Left ventricle myocardium inferior (tissue), 1 donor: ENCODE results near the gene KPNB1. TPM values are rescaled to one million over a fixed set of nuclear protein-coding genes. Genes with fewer than 3 reads are reported as not detected.

Experiments
- DNase-seq: peaks from one replicate; pipeline ENCODE4 v3.0.0-alpha.2; 2020
- H3K27ac ChIP-seq: fragments of 200-600 bp; replicated peaks from 2 replicates; pipeline ENCODE4 v1.8.0; 2021
- H3K27me3 ChIP-seq: fragments of 200-600 bp; 2 replicates; pipeline ENCODE4 v1.8.0; 2021; ENCODE audit warnings: low read depth
- H3K36me3 ChIP-seq: fragments of 200-600 bp; 2 replicates; pipeline ENCODE4 v1.8.0; 2021
- H3K4me1 ChIP-seq: fragments of 200-600 bp; 2 replicates; pipeline ENCODE4 v1.8.0; 2021
- H3K4me3 ChIP-seq: fragments of 200-600 bp; 2 replicates; pipeline ENCODE4 v1.8.0; 2021; ENCODE audit warnings: mild to moderate bottlenecking, moderate library complexity
- H3K9me3 ChIP-seq: fragments of 200-600 bp; replicated peaks from 2 replicates; pipeline ENCODE4 v1.8.0; 2021
- intact Hi-C: fragments of 100-400 bp; cut with micrococcal nuclease; formaldehyde crosslinking; loops from one replicate; pipeline ENCODE4 v1.11.0; 2022
- long read RNA-seq: library from polyadenylated mRNA; unstranded; transcript quantifications from one replicate; pipeline ENCODE4 v2.0.0, GENCODE V29; 2021
- total RNA-seq: library from RNA; stranded (reverse); fragmentation: NEBNext Ultra II Directional; extraction: Animal tissue kit (Norgen Biotek cat#: 25700); gene quantifications from one replicate; pipeline ENCODE4 v1.2.1, GENCODE V29; 2021
- TF ChIP-seq, protein P1 (sequence below): fragments of 200-600 bp; IDR thresholded peaks from 2 replicates; pipeline ENCODE4 v1.8.0; 2021; ENCODE audit warnings: antibody characterized with exemption, mild to moderate bottlenecking, borderline replicate concordance
- donor health status: DM: no; HTN: yes; CAD: no; lungs with severe emphysema.

Gene KPNB1
- total RNA-seq = 173 TPM
- long read RNA-seq, full-length matches to known transcripts = 56 of 75 reads
- long read RNA-seq, partial matches to known transcripts = 12 of 75 reads
- long read RNA-seq, other reads (novel, unspliced or antisense) = 7 of 75 reads

DNA sequence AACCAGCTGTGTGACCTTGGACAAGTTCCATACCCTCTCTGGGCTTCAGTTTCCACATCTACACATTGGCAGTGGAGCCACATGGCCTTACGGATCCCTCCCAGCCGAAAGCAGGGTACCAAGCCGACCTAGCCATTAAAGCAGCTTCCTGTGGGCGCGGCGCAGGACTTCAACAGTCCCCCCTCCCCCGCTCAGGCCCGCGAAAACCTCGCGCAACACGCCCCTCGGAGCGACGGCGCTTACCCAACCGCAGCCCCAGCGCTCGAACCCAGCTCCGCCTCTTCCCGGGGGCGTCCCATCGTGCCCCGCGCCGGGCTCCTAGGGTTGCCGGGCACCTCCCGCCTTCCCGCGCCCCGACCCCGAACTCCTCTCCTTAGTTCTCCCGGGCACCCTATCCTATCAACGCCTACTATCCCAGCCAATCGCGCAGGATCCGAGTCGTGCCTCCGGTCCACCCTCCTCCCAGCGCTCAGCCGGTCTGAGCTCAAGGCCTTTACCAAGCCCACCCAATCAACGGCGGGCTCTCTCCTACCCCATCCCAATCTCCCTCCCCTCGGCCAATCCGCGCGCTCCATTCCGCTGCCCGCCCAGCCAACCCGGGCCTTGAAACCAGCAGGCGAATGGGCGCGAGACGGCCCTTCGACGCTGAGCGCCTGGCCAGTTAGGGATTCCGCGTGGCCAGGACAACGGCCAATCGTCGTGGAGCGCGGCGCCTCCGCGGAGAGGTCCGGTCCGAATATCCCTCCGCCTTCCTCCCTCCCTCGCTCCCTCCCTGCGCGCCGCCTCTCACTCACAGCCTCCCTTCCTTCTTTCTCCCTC lies at the start of gene KPNB1:
Gene KPNB1 (plus strand): TSS at position 767 of the 819 bp plus-strand sequence. CDS start 326 bp downstream, outside the sequence.
- DNase-seq = peak; percentile 100
- intact Hi-C loops = no loop called here
- H3K36me3 ChIP-seq = peaks cover 31% of the 10 kb centered on the region
- H3K27me3 ChIP-seq = no peaks in the 10 kb centered on the region
- H3K4me3 ChIP-seq = peak within 1 kb of the TSS; percentile 97
- no peaks in the 10 kb centered on the region for H3K9me3 ChIP-seq
- TF ChIP-seq, protein P1, sequence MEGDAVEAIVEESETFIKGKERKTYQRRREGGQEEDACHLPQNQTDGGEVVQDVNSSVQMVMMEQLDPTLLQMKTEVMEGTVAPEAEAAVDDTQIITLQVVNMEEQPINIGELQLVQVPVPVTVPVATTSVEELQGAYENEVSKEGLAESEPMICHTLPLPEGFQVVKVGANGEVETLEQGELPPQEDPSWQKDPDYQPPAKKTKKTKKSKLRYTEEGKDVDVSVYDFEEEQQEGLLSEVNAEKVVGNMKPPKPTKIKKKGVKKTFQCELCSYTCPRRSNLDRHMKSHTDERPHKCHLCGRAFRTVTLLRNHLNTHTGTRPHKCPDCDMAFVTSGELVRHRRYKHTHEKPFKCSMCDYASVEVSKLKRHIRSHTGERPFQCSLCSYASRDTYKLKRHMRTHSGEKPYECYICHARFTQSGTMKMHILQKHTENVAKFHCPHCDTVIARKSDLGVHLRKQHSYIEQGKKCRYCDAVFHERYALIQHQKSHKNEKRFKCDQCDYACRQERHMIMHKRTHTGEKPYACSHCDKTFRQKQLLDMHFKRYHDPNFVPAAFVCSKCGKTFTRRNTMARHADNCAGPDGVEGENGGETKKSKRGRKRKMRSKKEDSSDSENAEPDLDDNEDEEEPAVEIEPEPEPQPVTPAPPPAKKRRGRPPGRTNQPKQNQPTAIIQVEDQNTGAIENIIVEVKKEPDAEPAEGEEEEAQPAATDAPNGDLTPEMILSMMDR = no peak
- peaks cover 55% of the 10 kb centered on the region for H3K4me1 ChIP-seq
- peak within 1 kb of the TSS; percentile 97 for H3K27ac ChIP-seq

DNA sequence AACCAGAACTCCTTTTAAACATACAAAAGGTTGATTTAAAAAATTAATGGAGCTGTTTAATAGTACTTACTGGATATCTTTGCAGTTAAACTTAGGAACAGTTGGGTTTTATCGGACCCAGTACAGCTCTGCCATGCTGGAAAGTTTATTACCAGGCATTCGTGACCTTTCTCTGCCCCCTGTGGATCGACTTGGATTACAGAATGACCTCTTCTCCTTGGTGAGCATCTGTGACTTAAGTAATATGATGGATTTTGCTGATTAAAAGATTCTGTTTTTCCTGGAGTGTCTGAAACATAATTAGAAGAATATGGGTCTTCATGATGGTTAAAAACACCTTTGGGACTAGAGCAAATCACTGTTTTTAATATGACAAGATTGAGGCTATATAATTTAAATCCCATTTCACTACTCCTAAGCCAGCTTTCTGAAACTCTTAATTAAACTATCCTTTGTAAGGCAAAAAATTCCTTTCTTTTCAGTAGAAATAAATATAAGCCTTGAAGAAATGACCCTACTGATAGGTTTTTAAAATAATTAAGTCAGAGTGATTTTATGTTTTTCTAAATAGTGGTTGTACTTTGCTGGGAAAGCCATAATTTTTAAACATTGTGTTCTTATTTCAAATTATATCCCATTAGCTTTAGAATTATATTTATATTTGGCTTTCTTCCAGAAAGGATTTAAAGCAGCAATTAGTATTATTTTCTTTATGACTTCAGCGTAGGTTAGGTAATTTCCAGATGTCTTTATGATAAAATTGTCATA lies 45.7 kb upstream of the KPNB1 start:
- H3K27ac ChIP-seq = peak overlapping the region; percentile 77
- TF ChIP-seq, protein P1 = no peak
- DNase-seq = no peak
- intact Hi-C loops = no loop called here
- peaks cover 32% of the 10 kb centered on the region for H3K4me1 ChIP-seq
- H3K27me3 ChIP-seq = no peaks in the 10 kb centered on the region
- no peaks in the 10 kb centered on the region for H3K9me3 ChIP-seq
- peaks cover 86% of the 10 kb centered on the region for H3K36me3 ChIP-seq
- H3K4me3 ChIP-seq = no peak overlapping the region

DNA sequence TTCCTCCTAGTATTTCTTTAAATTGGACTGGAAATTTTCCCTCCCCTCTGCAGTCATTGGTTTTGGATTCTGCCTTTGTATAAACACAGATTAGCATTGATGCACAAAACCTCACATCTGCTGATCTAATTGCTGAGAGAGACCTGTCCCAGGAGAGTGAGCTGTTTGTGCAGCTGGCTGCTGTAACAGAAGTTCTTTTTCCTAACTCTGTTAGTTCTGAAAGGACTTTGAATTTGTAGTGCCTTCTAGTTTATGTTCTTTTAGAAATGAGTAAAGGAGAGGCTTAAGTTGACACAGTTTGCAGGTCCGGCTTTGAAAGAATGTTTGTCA lies 45.2 kb upstream of the KPNB1 start:
- peak overlapping the region; percentile 77 for H3K27ac ChIP-seq
- peaks cover 32% of the 10 kb centered on the region for H3K4me1 ChIP-seq
- H3K36me3 ChIP-seq = peaks cover 84% of the 10 kb centered on the region
- TF ChIP-seq, protein P1 = no peak
- no peaks in the 10 kb centered on the region for H3K27me3 ChIP-seq
- no peaks in the 10 kb centered on the region for H3K9me3 ChIP-seq
- no peak overlapping the region for H3K4me3 ChIP-seq
- peak; percentile 29 for DNase-seq
- intact Hi-C loops = no loop called here

DNA sequence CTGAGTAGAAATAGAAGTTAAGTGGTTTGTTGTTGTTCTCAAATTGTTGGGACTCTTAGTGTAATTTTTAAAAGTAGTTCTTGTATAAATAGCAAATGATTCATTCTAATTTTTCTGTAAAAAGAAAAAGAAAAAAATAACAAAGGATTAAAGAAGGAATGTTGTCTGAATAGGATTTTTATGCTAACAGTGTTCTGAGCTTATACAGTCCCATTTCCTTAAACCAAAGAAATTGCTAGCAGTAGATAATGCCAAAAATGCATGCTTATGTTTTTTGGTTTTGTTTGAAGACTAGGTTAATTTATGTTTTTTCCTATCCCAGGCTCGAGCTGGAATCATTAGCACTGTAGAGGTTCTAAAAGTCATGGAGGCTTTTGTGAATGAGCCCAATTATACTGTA lies 44.7 kb upstream of the KPNB1 start:
- no peaks in the 10 kb centered on the region for H3K27me3 ChIP-seq
- peaks cover 32% of the 10 kb centered on the region for H3K4me1 ChIP-seq
- TF ChIP-seq, protein P1 = no peak
- no peak overlapping the region for H3K4me3 ChIP-seq
- intact Hi-C loops = no loop called here
- peak overlapping the region; percentile 77 for H3K27ac ChIP-seq
- no peak for DNase-seq
- no peaks in the 10 kb centered on the region for H3K9me3 ChIP-seq
- H3K36me3 ChIP-seq = peaks cover 84% of the 10 kb centered on the region

DNA sequence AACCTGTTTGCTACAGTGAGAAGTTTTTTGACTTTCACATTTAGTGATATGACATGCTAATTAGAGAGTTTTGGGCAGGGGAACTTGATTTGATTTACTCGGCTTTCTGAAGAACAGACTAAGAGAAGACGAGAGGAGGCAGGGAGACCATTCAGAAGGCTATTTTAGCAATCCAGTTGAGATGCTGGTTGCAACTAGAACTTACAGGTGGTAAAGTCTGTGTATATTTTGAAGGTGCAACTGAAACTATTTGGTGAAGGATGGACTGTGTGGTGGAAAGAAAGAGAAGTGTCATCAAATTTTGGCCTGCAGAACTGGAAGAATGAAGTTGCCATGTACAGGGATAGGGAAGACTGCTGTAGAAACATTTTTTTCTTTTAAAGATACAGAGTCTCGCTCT lies 42.2 kb upstream of the KPNB1 start:
- no peak overlapping the region for H3K27ac ChIP-seq
- H3K4me1 ChIP-seq = peaks cover 32% of the 10 kb centered on the region
- TF ChIP-seq, protein P1 = no peak
- H3K27me3 ChIP-seq = no peaks in the 10 kb centered on the region
- peaks cover 75% of the 10 kb centered on the region for H3K36me3 ChIP-seq
- intact Hi-C loops = no loop called here
- no peak for DNase-seq
- no peak overlapping the region for H3K4me3 ChIP-seq
- H3K9me3 ChIP-seq = no peaks in the 10 kb centered on the region
